NOMO-1 treated with DMSO at 0.1 percent for 48 hours (cell line): ENCODE results near the gene PBX4.
"Not testable (repeated sequence)": the region's sequence is repeated elsewhere in the genome, so short reads cannot be mapped to it uniquely, and the experiment has no call there.

ENCODE experiments used
- DNase-seq: peaks from one replicate; lab custom pipeline; 2025; ENCODE audit not compliant: unreplicated experiment; lab: John Stamatoyannopoulos, UW

Gene PBX4, protein sequence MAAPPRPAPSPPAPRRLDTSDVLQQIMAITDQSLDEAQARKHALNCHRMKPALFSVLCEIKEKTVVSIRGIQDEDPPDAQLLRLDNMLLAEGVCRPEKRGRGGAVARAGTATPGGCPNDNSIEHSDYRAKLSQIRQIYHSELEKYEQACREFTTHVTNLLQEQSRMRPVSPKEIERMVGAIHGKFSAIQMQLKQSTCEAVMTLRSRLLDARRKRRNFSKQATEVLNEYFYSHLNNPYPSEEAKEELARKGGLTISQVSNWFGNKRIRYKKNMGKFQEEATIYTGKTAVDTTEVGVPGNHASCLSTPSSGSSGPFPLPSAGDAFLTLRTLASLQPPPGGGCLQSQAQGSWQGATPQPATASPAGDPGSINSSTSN

DNA sequence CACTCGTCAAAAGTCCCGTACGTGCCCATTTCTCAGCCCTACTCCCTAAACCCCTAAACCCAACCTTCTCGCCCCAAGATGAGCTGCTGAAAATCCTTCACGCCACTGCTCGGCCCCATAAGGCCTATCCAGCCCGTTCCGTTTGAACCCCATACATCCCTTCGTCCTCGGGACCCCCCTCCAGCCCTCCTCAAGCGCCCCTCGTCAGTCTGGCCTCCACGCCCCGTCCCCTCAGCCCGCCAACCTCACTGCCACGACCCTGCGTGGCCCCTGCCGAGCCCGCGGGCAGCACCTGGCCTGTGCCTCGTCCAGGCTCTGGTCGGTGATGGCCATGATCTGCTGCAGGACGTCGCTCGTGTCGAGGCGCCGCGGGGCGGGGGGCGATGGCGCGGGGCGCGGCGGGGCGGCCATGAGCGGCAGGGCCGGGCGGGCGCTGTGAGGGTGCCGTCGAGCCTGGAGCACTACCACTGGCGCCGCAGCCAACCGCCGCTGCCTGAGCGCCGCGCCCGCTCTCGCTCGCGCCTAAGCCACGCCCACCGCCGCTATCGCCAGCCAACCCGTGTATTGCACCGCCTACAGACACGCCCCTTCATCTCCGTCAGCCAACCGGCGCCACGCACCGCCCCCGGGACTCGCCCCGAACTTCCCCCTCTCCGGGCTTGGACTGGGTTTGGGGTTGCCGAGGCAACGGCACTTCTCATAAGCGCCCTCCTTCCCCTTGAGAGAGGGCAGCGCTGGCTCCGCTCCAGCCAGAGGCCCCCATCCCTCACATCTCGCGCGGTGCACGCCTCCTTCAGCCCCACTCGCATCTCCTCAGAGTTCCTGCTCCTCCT is at the start of gene PBX4:
TSS of gene PBX4 (minus strand) at position 469 of the 833 bp plus-strand sequence. CDS start at position 411, 58 bp downstream.
- DNase-seq: peak; percentile 99

DNA sequence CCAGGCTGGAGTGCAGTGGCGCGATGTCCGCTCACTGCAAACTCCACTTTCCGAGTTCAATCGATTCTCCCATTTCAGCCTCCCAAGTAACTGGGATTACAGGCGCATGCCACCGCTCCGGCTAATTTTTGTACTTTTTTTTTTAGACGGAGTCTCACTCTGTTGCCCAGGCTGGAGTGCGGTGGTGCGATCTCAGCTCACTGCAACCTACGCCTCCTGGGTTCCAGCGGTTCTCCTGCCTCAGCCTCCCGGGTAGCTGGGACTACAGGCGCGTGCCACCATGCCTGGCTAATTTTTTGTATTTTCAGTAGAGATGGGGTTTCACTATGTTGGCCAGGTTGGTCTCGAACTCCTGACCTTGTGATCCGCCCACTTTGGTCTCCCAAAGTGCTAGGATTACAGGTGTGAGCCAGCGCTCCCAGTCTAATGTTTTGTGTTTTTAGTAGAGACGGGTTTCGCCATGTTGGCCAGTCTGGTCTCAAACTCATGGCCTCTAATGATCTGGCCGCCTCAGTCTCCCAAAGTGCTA is 47.0 kb upstream of the PBX4 start:
- DNase-seq: not testable (repeated sequence)

DNA sequence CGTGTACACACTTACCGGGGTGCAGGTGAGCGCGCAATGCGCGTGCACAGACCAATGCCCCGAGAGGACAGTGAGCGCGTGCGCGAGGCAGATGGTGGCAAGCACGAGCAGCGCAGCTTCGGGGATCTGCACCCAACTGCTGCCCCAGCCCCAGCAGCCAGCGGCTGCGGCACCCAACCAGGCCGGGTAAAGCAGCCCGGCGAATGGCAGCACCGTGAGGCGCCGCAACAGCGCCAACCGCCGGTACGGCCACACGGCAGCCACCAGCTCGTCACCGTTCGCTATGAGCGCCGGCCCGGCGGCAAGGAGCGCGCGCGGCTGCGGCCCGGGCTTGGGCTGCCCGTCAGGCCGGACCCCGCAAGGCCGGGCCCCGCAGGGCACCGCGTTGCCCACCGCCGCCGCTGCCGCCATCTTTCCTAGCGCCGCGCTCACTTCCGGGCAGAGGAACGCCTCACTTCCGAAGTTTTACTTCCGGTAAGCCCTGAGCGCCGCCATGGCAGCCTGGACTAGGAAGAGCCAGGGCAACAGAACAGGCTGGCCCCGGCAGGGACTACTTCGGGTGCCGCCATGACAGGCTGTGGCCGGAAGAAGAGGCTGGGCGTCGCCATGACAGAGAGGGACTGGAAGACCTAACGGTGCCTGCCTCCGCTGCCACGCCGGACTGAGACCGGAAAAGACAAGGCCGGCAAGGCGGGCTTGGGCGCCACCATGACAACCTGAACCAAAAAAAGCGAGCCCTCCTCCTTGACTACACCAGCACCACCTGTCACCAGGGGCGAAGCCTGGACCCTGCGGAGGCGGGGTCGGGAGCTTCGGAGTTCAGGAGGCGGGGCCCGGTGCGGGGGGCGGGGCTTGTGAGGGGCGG is 45.0 kb upstream of the PBX4 start, which contains the start of gene ATP13A1:
TSS of gene ATP13A1 (minus strand) at position 421 of the 865 bp plus-strand sequence. CDS start at position 411, 10 bp downstream.
- DNase-seq: peak; percentile 97

DNA sequence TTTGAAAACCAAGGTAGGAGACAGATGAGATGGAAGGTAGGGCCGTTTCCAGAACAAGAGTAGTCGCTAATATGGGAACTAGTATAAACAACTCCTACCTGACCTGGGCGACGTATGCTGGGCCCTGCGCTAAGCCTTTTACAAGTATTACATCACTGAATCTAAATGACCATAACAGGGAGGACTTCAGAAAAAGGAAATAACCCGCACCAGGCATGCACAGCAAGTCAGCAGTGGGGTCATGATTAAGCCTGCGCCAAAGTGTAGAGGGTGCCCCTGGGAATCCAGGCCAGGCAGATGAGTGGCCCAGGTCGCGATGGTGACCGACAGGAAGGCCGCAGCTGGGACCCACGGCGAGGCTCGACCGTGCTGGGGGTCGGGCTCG is 44.4 kb upstream of the PBX4 start:
- DNase-seq: peak; percentile 40

DNA sequence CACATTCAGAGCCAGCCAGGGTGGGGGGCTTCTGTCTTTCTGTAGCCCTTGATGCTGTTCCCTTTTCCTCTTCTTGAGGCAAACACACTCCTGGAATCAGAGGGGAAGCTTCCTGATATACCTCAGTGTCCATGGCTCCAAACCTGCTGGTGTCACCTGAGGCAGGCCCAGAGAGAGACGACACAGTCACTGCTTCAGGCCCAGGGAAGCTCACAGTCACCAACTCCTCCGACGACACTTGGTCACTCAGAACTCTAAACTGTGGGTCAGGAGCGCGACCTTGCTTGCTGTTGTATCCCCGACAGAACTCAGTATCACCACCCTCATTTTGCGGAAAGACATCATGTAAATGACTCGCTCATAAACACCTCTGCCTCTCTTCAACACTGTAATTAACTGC is 43.9 kb upstream of the PBX4 start:
- no peak for DNase-seq

DNA sequence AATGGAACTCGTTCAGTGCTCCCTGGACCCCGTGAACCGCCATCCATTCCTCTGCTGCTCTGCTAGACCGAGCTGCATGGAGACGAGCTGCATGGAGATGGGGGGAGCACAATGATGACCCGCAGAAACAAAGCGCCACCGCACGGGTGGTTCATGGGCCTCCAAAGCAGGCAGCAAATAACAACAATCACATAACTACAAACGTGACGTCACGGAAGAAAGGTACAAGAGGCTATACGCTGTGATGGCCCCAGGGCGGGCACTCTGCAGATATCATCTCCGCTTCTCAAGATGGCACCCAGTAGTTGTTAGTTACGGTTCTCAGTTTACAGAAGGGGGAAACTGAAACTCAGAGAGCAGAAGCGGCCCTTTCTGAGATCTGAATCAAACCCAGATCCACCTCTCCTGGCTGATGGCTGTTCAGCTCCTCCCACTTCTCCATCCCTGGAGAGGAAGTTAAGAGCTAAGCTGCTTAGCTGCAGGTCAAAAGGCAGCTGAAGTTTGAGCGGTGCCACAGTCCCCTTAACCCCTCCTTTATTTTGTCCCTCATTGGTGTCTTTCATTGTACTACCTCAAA is 43.3 kb upstream of the PBX4 start:
- peak; percentile 94 for DNase-seq

DNA sequence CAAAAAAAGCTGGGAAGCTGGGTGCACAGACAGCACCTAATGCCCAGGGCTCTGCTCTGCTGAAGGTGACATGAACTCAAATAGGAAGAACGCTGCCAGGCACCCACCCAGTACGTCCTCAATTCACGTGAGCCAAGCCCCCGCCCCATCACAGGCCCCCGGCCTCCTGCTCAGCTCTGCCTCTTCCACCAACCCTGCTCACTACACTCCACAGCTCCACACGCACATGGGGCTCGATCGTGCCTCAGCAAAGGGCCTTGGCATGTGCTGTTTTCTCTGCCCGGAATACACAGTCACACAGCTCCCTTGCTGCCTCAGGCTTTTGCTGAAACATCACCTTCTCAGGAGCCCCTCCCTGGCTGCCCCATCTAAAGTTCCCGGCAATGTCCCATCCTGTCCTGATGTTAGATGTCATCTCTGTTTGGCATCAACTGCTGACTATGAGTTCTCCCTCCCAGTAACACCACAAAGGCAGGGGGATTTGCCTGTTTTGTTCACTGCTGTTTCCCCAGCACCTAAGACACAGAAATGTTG is 42.7 kb upstream of the PBX4 start:
- no peak for DNase-seq

DNA sequence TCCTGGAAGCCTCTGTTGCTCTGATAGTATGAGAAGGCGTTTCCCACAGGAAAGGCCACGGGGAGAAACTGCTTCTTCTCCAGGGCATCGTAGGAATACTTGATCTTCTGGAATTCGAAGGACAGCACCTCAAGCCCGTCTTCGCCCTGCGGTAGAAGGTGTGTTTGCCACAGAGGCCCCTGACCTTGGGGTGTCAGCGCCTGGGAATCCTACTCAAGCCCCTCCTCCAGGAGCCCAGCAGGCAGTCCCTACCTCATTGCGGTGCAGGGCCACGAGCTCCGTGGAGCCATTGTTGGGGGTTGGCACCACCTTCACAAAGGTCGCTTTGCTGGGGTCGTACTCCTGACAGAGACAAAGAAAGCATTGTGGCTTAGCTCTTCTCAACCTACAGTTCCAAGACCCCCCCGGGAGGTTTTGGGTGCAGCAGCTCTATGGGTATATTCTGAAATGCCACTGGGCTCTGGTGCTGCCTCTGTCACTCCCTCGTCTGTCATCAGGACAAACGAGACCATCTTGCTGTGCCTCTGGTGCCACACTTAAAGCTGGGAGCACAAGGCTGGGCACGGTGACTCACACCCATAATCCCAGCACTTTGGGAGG is 41.3 kb upstream of the PBX4 start:
- no peak for DNase-seq

DNA sequence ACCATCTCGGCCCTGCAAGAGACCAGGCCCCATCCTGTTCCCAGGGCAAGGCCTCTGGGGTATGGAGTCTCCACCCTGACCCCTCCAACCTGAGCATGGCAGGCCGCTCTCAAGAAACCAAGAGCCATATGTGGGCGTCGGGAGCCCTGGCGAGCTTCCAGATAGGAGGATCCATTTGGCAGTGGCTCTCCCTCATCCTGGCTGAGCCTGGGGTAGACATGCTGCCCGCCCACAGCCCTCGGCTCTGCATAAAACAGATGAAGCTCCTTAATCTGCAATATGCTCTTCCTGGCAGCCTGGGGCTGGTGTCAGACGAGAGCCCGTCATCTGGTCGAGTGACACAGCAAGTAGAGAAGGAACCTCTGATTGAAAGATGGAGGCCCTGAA is 38.9 kb upstream of the PBX4 start:
- DNase-seq: no peak

DNA sequence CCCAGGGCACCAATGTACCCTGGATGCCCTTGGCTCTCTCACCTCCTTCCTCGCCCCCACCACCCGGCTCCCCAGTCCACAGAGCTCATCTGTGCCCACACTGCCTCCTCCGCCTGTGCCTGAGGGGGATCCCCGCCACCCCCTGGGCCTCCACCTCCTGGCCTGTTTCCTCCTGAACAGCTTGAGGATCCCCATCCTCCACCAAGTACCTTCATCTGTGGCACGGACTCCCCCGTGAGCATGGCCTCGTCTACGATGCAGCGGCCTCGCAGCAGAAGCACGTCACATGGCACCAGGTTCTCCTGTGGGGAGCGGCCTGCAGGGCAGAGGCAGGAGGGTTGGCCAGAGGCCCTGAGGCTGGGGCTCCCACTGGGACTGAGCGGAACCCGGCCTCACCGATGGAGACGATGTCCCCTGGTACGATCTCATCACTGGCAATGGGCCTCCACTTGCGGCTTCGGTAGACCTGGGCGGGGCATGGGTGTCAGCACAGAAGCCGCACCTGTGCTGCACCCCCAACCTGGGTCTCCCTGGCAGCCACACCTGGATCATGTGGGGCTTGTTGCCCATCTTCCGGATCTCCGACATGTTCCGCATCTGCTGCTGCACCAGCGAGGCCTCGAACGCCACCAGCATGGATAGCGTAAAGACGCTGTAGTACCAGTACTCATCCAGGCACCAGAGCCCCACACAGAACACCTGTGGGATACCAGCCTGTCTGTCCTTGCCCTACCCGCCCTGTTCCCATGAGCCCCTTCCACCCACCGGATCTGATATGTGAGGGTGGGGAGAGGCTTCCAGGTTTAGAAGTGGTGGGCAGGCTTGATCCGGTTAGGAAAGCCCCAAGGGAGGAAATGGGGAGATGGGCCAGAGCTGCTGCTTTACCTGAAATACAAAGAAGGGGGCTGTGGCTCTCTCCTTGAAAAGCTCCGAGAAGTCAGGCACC is 38.2 kb upstream of the PBX4 start:
- DNase-seq: no peak

DNA sequence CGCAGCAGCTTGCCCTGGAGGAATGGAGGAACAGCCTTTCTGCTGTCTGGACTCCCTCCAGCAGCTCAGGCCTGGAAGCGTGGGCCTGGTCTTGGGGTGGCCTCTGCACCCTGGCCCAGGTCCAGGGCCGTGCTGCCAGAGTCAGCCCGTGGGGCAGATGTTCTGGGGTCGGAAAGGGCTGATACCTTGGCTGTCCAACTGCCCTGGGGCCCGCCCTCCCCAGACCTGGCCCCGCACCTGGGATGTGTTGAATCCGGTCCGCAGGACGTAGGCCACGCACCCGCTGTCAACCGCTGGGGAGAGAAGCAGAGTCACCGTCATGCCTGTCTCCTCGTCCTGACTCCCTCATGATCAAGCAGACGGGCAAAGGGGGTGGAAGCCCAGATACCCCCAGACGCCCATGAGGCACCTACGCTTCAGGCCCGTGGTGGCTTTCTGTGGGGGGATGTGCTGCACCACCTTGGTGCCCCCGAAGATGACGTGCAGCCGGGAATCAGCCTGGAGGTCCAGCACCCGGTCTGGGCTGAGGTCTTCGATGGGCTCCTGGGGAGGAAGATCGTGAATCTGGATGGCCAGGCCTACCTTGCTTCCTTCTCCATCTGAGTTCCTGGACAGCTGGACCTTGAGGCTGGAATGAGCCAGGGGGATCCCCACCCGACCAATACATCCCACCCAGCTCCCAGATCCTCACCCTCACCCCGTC is 37.3 kb upstream of the PBX4 start:
- DNase-seq: no peak

DNA sequence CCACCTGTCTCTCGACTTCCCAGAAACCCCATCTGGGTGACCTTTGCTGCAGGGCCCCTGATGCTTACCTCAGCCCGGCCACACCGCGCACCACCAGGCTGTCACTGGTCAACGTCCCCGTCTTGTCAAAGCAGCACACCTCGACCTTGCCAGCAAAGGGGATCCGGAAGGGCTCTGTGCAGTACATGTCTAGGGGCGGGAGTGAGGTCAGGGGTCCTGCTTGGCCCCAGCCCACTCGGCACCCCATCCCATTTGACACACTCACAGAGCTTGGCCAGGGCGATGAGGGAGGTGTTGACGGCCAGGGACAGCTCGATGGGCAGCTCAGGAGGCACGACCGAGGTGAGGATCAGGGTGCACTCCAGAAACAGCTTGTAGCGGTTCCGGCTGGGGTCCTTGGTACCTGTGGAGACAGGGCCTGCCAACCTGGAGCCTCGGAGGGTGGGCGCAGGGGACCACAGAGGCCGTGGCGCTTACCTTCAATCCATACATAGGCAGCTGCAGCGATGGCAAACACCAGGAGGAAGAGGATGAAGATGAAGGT is 36.6 kb upstream of the PBX4 start:
- no peak for DNase-seq

DNA sequence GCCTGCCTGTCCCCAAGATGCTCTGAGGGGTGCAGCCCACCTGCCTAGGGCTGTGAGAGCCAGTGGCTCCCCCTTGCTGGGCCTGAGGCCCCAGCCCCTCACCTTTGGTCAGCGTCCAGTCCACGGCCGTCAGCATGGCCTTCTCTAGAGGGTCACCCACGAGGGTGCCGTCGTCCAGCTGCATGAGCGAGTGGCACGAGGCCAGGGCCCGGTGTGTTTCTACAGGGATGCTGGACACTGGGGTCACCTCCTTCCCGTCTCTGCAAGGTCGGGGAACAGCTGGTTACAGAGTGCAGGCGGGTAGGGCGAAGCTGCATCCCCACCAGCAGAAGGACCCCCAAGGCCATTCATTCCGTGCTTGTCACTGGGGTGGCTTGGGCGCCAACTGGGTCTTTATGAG is 36.0 kb upstream of the PBX4 start:
- DNase-seq: no peak

DNA sequence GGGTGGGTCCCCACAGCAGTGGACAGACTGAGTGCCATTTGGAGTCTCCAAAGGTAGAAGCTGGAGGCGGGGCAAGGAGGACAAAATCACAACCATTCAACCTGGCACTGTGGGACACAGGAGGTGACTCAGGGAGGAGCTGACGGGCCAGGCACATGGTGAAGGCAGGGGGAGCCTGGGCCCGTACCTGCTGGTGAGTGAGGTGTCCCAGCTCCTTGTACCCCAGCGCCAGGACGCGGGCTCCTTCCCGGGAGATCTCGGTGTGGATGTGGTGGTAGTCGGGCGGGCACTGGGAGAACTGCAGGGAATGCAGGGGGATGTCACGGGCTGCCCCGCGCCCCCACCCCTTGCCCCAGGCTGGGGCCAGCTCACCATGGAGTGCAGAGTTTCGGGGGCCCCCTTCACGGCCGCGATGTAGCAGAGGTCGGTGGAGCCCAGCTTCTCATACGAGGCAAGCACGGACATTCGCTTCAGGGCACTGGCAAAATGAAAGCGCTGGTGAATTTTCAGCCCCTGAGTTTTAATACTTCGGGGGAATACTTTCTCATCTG is 35.2 kb upstream of the PBX4 start:
- DNase-seq: no peak

DNA sequence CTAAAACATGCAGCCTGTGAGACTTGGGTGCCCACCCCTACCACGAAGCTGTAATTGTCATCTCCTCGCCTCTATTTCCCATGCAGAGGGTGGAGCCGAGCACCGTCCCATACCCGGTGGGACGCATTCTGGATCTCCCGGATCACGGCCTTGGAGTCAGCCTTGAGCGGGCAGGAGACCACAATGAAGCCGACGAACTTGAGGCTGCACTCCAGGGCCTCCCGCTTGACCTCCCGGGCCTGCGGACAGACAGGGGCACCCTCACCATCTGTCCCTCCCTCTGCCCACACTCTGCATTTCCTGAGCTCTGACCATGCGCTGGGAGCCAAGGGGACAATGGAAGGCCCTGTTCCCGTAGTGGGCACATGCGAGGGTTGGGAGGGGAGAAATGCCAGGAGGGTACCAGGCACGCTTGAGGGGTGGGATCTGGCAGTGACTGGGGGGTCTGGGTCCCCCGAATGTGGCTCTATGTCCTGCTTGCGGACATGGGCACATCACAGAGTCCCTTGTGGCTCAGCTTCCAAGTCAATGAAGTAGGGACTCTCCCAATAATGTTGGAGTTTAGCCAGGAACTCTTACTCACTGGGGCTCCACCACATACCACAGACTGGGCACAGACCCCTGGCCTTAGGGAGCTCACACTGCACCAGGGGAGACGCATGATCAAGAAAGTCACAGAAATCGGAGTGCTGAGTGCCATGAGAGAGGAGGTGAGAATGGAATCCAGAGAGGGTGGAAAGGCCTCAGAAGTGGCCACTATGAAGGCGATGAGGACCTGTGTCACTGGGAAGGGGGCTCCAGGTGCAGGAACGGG is 34.2 kb upstream of the PBX4 start:
- DNase-seq: no peak

DNA sequence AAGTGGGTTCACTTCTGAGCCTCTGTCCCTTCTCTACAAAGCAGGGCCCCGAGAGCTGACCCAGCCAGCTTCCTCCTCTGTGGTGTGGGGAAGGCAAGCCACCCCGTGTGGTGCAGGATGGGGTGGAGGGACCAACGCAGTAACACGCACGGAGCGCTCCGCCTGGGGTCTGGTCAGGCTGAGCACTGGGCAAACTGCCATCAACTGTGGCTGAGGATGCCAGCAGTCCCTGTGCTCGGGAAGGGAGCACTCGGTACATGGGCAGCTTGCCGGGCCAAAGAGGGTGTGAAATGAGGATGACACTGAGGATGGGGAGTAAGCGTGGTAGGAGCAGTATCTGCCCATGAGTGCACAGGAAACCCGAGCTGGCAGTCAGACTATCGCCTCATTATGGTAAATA is 32.6 kb upstream of the PBX4 start:
- no peak for DNase-seq

DNA sequence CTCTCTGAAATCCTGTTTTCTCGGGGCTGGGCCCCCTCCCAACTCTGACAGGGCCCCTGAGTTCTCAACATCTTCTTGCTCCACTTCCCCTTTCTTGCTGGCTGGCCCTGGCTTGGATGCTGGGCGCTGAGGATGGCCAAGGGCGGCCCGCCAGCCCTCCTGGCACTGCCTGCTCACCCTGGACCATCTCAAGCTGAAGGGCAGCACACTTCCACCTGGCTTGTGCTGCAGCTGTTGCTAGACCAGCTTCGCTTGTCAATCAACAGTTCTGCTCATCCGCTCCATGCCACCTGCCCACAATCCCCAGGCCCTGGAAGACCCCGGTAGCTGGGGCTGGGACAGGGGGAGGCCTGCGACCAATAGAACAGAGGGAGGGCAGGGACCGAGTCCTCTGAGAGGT is 31.8 kb upstream of the PBX4 start:
- DNase-seq: peak; percentile 3
